Limb (tissue), 2 donors: ENCODE measurements around the gene GNAL.
A peak's percentile ranks its signal among the peaks of the same experiment; 100 is the strongest.
"Not testable (repeated sequence)": the region's sequence is repeated elsewhere in the genome, so short reads cannot be mapped to it uniquely, and the experiment has no call there.

Source experiments
- DNase-seq, 2 donors: peaks; one replicate each; pipeline ENCODE4 v3.0.0-alpha.2; 2016; ENCODE audit errors: extremely low spot score in 2 of 2

The GNAL gene

DNA sequence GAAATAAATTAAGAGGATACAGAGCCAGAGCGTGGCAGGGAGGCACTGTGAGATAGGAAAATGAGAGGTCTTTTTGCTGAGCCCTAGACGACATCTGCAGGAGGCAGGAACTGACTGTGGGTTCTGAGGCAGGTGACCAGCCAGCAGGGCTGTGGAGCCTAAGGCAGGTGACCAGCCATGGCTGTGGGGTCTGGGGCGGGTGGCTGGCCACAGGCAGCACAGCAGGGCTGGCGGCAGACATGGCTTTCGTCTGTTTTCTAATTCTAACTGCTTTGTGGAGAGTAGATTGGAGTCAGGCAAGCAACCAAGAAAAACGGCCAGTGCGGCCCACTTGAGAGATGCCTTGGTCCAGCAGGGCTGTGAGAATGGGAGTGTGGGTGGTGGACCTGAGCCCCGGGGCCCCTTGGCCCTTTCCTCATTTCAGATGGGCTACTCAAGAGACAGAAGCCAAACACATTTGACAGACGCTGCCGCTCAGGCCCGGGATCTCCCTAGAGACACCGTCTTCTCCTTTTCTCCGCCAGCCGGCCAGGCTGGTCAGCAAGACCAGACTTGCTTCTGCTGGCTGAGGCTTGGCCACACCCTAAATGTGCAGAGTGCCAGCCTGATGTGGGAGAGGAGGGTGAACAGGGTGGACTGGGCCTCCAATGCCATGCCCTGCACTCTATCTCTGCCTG, 19.7 kb upstream of the GNAL start:
- no peak for DNase-seq

- no peak for DNase-seq
Observed at GRCh38 chr18:11669948-11670275, 19.2 kb upstream of the GNAL start.

DNA sequence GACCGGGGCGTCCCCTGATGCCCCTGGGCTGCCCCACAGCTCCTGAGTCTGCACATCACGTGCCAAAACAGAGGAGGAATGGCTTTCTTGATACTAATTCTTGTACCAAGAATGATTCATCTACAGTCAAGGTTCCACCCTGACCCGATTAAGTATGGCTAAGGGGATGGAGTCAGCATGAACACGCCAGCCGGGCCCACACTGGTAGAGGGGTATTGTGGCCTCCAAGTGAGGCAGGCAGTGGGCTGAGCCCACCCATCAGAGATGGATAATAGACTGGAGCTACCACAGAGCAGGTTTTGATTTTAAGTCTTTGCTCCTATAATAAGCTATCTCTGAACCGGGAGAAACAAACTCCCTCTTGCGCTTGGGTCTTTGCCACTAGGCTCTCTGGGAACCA, 17.9 kb upstream of the GNAL start:
- DNase-seq: no peak

GRCh38 chr18:11672198-11672597, 16.9 kb upstream of the GNAL start:
- no peak for DNase-seq

DNA sequence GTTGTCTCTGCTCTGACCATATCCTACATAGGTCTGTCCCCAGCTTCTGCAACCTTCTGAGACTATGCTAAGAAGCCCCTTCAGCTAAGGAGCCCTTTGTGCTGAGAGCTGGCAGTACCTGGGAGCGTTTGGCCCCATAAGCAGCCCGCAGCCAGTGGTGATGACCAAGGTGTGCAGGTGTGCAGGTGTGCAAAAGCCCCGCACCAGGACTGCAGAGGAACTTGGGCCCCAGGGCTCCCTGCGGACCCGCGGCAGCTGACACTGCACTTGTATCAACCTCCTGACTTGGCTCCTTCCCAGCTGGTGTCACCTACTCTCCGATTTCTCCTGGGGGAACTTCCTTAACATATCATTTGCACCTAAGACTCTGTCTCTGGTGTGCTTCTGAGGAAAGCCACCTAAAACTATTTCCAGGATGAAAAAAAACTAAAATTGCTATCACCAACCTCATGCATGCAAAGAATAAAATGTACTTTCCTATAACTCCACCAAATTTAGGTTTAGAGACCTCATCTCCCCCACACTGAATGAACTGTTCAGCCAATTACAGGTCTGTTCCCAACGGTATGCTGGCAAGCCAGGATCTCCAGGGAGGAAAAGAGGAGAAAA, 16.1 kb upstream of the GNAL start:
- DNase-seq: no peak

- DNase-seq: no peak
Observed at GRCh38 chr18:11673560-11673959, 15.5 kb upstream of the GNAL start.

DNA sequence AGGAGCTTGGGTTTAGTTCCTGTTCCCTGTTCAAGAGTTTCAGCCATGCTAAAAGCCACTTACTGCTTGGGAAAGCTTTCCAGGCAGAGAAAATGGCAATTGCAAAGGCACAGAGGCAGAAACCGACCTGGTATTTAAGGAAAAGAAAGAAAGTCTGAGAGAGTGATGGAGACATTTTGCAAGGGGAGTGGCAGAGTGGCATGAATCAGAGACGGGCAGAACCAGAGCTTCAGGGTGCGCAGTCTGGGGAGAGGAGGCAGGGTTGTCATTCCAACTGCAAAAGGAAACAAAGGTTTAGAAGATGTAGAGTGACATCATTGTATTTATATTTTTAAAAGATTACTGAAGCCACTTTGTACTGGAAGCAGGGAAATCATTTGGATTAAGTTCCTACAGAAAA, 14.9 kb upstream of the GNAL start:
- DNase-seq: no peak

- no peak for DNase-seq
Observed at GRCh38 chr18:11676386-11676785, 12.7 kb upstream of the GNAL start.

DNA sequence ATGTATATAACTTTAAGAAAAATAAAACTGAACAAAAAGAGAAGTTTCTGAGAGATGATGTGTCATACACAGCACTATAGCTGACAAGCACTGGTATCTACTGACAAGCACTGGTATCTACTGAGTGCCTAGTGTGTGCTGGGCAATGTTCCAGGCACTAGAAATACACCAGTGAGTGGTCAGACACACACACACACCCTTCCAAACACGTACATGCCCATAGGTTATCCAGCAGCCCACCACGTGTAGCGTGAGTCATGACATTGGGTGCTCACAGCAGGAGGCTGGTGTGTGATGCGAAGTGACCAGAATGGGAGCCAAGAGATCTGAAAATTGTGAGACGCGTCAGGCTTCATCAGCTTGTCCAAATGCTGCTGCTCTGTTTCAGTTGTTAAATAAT, 12.2 kb upstream of the GNAL start:
- DNase-seq: no peak

GRCh38 chr18:11678211-11678610, 10.9 kb upstream of the GNAL start:
- DNase-seq: no peak

DNA sequence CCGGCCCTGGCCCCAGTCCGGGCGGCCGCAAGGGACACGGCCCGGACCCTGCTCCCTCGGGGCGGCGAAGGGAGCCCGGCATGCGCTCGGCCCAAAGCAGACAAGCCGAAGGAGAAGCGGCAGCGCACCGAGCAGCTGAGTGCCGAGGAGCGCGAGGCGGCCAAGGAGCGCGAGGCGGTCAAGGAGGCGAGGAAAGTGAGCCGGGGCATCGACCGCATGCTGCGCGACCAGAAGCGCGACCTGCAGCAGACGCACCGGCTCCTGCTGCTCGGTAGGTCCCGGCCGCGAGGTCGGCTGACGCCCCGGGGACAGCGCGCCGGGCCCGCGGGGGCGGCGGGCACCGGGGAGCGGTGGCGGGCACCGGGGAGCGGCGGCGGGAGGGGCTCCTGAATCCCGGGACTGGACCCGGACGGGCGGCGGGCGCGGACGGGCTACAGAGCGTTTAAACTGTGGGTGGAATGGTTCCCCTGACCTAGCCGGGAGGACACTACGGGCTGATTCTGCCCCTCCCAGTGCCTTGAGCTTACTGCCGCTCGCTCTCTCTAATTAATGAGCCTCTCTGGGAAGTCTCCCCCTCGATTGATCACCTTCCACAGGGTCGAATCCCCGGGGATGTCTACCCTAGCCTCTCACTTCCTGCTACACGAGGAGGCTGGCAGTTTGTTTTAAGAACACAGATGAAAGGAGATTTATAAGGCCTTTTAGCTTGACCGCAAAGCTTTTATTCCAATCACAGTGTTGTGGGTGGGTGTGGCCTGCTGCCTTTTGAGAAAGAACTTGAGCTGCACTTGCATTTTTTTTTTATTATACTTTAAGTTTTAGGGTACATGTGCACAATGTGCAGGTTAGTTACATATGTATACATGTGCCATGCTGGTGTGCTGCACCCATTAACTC, 853 bp downstream of the GNAL start:
- DNase-seq: peak in 1 of 2 donors; percentile 47

DNA sequence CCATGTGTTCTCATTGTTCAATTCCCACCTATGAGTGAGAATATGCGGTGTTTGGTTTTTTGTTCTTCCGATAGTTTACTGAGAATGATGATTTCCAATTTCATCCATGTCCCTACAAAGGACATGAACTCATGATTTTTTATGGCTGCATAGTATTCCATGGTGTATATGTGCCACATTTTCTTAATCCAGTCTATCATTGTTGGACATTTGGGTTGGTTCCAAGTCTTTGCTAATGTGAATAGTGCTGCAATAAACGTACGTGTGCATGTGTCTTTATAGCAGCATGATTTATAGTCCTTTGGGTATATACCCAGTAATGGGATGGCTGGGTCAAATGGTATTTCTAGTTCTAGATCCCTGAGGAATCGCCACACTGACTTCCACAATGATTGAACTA, 1.6 kb downstream of the GNAL start:
- not testable (repeated sequence) for DNase-seq

- no peak for DNase-seq
Observed at GRCh38 chr18:11695736-11696135, 6.7 kb downstream of the GNAL start.

GRCh38 chr18:11696451-11696850, 7.4 kb downstream of the GNAL start:
- DNase-seq: no peak

DNA sequence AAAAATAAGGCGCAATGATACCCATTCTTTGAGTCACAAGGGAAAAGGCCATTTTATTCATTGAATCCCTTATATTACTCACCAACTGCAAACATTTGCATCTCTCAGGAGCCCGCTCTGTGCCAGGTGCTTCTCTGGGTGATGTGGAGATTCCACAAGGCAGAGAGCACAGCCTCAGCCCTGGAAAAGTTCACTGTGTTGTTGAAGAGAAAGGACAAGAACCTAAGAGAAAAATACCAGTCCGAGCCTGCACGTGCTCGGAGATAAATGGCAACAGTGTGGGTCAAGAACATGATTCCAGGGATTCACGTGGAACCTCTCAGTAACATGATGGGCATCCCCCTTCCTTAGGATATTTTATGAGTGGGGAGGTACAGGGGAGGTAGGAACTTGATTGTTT, 11.8 kb downstream of the GNAL start:
- DNase-seq: no peak

- DNase-seq: no peak
Observed at GRCh38 chr18:11710578-11710977, 21.5 kb downstream of the GNAL start.

DNA sequence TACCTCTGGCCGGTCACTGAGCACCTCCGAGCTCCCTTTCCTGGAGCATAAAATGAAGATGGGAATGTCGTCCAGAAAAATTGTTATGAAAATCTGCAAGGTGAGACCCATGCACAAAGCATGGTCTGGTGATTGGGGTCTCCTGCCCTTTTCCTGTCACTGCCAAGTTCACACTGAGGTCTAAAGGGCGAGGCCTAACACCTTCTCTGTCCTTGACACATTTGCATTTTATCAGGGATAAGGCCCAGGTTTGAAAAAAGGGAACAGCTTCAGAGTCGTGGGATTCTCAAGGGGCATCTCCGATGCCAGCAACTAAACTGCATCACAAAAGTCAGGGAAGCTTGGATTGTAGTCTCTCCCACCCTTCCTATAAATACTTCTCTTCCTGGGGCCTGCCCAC, 24.7 kb downstream of the GNAL start:
- no peak for DNase-seq

DNA sequence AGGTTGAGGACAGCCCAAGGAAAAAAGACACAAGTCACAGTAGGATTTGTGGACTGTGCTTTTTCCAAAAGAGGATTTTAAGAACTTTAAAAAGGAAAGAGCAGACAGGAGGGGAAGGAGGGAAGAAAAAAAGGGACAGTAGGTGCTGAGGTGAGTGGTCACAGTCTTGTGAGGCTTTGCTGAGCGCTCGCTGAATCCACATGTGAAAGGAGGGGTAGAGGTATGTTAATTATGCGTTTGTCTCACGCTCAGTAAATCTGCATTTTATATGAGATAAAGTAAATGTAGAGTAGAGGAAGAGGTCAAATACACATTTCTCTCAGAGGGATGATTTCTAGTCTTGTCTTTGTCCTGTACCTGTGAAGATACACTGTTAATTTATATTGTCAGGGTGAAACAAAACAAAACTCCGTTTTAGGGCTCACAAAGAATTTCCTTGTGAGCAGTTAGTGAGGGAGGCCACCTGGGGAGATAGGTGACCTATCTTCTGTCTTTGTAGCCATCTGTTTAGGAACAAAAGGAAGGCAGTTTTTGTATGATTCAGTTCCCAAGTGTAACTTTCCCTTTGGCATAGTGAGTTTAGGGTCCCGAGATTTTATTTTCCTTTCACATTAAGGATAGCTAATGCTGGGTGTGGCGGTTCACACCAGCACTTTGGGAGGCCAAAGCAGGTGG, 25.3 kb downstream of the GNAL start:
- no peak for DNase-seq

GRCh38 chr18:11716767-11717315, 27.8 kb downstream of the GNAL start:
- DNase-seq: not testable (repeated sequence)

- no peak for DNase-seq
Observed at GRCh38 chr18:11719050-11719449, 30.0 kb downstream of the GNAL start.

- no peak for DNase-seq
Observed at GRCh38 chr18:11719621-11720020, 30.6 kb downstream of the GNAL start.

GRCh38 chr18:11721720-11722119, 32.7 kb downstream of the GNAL start:
- no peak for DNase-seq
